ENCODE results near the gene SETD4. TPM values are rescaled to one million over a fixed set of nuclear protein-coding genes. Genes with fewer than 3 reads are reported as not detected.

SETD4 gene
- total and polyA plus RNA-seq, 2 of the 13 experiments (the other 11 are each of a cell fraction or from before 2014, with no cell fraction given), result 7.1 to 14.4 TPM

GRCh38 chr21:35984654-35985361 is 75.5 kb downstream of the SETD4 start:
- ATAC-seq, result peak; percentile 87
- POLR2A ChIA-PET, result interaction anchor here (0.8 kb wide), 1 partner anchor 31 kb away, joined by 5 read pairs; no protein-coding TSS in a partner anchor
- in situ Hi-C loops (cut with HindIII; ENCODE audit: extremely low pct_ligation_motif_present, low pct_unique_long_range_greater_than_20kb) (no loop called here), intact Hi-C loops (cut with micrococcal nuclease; ENCODE audit: unreplicated experiment) (loop anchor here (5.0 kb wide), 1 partner anchor 33 kb away; no protein-coding TSS in a partner anchor)
- DNase-seq (ENCODE audit: low spot score), result peak; percentile 58
- Histone ChIP-seq H3K4me3 (replicated peaks in 1 of 3; ENCODE audit: insufficient read depth in 1 of 3, low read depth in 2 of 3, low read length in 3 of 3) (peak overlapping the region in 2 of 3 experiments; percentile 30 to 35; a peak in 4 of 6 replicates), H3K9ac (ENCODE audit: insufficient read depth, low read depth, low read length) (no peak overlapping the region), H3K4me2 (ENCODE audit: low read depth, low read length) (peak overlapping the region; percentile 60), H3K36me3 (replicated peaks in 1 of 2; ENCODE audit: control insufficient read depth in 1 of 2, insufficient read depth in 2 of 2, low read length in 2 of 2) (no peaks in the 10 kb centered on the region), H4K20me1 (ENCODE audit: insufficient read depth, low read length) (no peaks in the 10 kb centered on the region), H3K27me3 (ENCODE audit: control insufficient read depth in 1 of 2, insufficient read depth in 2 of 2, low read length in 2 of 2) (no peaks in the 10 kb centered on the region), H3K79me2 (ENCODE audit: insufficient read depth, low read length) (no peaks in the 10 kb centered on the region), H3K4me1 (ENCODE audit: insufficient read depth, low read length) (peaks cover 77% of the 10 kb centered on the region), H3K27ac (ENCODE audit: extremely low read length, insufficient read depth, low read length) (peak overlapping the region; percentile 45), H3K9me3 (ENCODE audit: low read length) (no peaks in the 10 kb centered on the region), H2AFZ (ENCODE audit: low read length) (no peak overlapping the region)
- BruUV-seq (replicated peaks), result no TSS peak
- CTCF ChIA-PET (ENCODE audit: low intra/inter-chr PET ratio, low total read pairs), result no interaction called here
- FAIRE-seq, result no peak
- 2% methylated on average over 11 of the region's 11 CpGs for WGBS (ENCODE audit: low lambda C conversion rate)
- TF ChIP-seq IRX3 (CRISPR knock-in tag; IDR thresholded peaks at IDR 0.05; ENCODE audit: borderline replicate concordance, low read depth), result no peak
- peak; percentile 92 for TF ChIP-seq HNF1A (IDR thresholded peaks at IDR 0.05; ENCODE audit: low read depth)
- peak; percentile 85 for TF ChIP-seq HNF1A (CRISPR knock-in tag; IDR thresholded peaks at IDR 0.05; ENCODE audit: borderline replicate concordance)
- TF ChIP-seq TERF1 (CRISPR knock-in tag; IDR thresholded peaks at IDR 0.05), result no peak
- TF ChIP-seq RNF2 (conservative IDR thresholded peaks at IDR 0.05; ENCODE audit: low read depth), result no peak
- TF ChIP-seq ZNF883 (CRISPR knock-in tag; IDR thresholded peaks at IDR 0.05; ENCODE audit: not compliant biosample characterization), result no peak
- no peak for TF ChIP-seq ZNF570 (CRISPR knock-in tag; IDR thresholded peaks at IDR 0.05; ENCODE audit: borderline replicate concordance)
- TF ChIP-seq ZNF670 (CRISPR knock-in tag; IDR thresholded peaks at IDR 0.05; ENCODE audit: borderline replicate concordance), result no peak
- TF ChIP-seq MLXIP (CRISPR knock-in tag; IDR thresholded peaks at IDR 0.05; ENCODE audit: borderline replicate concordance), result no peak
- TF ChIP-seq ZBTB33 (CRISPR knock-in tag; IDR thresholded peaks at IDR 0.05), result no peak
- no peak for TF ChIP-seq MXD3 (CRISPR knock-in tag; IDR thresholded peaks at IDR 0.05)

All from HepG2 (cell line).